GM12873 (cell line): ENCODE measurements around the gene ARL4C.
A peak's percentile ranks its signal among the peaks of the same experiment; 100 is the strongest.

Source experiments
- TF ChIP-seq, protein P1 (sequence below): IDR thresholded peaks from 2 replicates; pipeline ENCODE4 v1.5.1; 2012; ENCODE audit warnings: low read depth, mild to moderate bottlenecking, moderate library complexity, low read length, control low read depth; ENCODE audit not compliant: insufficient read depth; ENCODE audit errors: missing control alignments

Gene ARL4C

DNA sequence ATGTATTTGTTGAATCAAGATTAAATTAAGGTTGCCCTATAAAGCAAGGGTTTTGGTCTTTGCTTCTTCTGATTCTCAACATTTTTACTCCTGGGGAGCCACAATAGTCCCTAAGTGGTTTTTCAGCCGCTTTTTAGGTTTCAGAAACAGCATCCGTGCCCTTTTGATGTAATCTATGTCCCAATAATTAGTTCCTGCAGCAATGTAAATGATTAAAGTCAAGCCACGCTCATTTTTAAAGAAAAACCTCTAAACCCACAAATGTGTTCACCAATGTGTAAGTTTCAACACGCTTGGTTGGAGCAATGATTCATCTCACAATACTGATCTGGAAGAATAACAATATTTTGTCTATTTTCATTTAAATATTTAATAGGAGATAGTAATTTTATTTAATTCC, 5.6 kb downstream of the ARL4C start:
- TF ChIP-seq, protein P1, sequence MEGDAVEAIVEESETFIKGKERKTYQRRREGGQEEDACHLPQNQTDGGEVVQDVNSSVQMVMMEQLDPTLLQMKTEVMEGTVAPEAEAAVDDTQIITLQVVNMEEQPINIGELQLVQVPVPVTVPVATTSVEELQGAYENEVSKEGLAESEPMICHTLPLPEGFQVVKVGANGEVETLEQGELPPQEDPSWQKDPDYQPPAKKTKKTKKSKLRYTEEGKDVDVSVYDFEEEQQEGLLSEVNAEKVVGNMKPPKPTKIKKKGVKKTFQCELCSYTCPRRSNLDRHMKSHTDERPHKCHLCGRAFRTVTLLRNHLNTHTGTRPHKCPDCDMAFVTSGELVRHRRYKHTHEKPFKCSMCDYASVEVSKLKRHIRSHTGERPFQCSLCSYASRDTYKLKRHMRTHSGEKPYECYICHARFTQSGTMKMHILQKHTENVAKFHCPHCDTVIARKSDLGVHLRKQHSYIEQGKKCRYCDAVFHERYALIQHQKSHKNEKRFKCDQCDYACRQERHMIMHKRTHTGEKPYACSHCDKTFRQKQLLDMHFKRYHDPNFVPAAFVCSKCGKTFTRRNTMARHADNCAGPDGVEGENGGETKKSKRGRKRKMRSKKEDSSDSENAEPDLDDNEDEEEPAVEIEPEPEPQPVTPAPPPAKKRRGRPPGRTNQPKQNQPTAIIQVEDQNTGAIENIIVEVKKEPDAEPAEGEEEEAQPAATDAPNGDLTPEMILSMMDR, result no peak

DNA sequence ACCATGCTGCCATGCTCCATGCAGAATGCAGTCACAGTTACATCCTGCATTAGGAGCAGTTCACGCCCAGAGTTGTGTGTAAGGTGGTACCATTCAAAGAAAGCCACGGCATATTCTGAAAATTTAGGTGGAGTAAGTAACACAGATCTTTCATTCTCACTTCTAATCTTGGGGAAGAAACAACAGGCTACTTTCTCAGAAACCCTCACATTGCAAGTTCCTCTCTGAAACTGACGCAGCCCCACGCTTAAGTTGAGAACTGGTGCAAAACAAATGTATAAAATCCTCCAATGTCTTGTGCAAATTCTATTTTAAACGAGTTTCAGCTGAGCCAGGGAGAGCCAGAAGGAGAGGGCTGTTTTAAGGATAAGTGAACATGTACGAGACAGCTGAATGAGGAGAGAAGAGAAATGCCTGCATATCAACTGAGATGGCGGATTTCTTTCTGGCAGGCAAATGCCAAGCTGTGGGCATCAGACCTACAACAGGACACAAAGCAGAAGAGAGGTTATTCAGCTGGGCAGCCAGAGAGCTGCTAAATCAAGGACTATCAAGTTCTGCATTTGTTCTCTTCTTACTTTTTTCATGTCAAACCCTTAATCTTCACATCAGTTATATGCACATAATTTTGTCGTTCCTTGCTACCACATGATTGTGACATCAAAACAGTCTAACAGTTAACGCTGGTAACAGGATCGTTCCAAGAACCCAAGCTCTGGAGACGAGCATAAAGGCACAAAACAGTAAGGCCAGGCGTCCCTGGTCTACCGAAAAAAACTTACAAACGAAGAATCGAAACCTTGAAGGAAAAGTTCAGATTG, 6.4 kb downstream of the ARL4C start:
- TF ChIP-seq, protein P1, result no peak

DNA sequence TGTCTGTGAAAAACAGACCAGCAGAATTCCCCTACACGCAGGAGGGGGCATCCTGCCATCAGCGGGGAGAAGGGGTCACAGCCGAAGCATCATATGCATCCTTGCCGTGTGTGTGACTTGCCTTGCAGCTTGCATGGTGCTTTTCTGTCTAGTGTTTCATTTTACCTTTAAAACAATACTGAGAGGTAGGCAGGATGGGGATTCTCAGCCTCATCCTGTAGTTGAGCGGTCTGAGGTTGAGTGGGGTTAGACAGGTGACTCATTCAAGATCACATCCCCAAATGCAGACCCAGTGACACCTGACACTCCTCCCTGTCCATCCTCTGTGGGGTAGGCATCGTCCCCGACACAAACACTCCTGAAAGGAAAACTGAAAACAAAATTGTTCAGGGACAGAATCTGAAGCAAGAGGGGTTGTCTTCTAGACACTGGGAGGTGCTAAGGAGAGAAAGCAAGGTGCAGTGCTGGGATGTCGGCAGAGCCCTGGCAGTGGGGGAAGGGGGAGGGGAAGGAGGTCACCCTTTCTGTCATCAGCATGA, 7.9 kb downstream of the ARL4C start:
- TF ChIP-seq, protein P1, result no peak

GRCh38 chr2:234488486-234488885, 8.4 kb downstream of the ARL4C start:
- TF ChIP-seq, protein P1, result no peak

GRCh38 chr2:234487356-234487755, 9.5 kb downstream of the ARL4C start:
- TF ChIP-seq, protein P1, result no peak

DNA sequence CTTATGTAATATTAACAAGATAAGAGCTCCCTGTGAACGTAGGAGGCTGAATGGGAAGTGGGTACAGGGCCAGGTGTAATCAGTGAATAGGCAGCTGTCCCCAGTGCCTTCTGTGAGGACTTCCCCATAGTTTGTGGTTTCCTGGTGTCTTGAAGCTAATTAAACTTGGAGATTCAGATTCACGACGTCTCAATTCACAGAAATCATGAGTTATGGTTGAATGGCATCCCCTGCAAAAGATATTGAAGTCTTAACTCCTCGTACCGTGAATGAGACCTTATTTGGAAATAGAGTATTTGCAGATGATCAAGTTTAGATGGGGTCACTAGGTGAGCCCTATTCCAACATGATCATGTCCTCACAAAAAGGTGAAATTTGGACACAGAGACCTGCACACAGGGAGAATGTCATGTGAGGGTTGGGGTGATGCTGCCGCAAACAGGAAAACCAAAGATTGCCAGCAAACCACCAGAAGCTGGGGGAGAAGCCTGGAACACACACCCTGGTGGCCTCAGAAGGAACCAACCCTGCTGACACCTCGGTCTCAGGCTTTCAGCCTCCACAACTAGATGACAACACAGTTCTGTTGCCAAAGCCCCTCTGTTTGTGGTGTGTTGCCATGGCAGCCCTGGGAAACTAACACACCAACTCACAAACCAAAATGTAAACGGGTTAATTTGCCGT, 13.2 kb downstream of the ARL4C start:
- TF ChIP-seq, protein P1, result peak; percentile 79

- TF ChIP-seq, protein P1, result no peak
Measured at GRCh38 chr2:234481301-234481700, 15.6 kb downstream of the ARL4C start.
